HG03064 (cell line): ENCODE measurements around the gene CLEC12A.
"Not testable (repeated sequence)": the region's sequence is repeated elsewhere in the genome, so short reads cannot be mapped to it uniquely, and the experiment has no call there.

Experiments used
- ATAC-seq: cut with Tn5 transposase; IDR thresholded peaks from one replicate; pipeline ENCODE4 v1.9.1; 2021; ENCODE audit warnings: low read depth; ENCODE audit not compliant: unreplicated experiment

The CLEC12A gene

DNA sequence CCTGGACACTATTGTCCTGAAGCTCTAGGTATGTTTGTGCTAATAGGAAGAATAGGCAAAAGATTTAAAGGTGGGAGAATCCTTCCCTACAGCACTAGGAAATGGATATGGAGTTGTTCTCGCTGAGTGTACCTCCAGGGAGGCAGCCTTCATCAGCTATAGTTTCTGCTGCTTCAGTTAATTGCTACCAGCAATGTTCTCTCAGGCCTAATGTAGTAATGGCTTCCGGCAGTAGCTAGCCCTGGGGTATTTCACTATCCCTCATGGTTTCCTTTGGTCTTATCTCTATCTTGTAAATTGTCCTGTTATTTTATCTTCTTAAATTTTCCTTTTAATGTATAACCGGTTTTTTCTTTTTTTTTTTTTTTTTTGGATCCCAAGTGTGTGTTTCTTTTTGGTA is 9.3 kb upstream of the CLEC12A start:
- ATAC-seq = no peak

DNA sequence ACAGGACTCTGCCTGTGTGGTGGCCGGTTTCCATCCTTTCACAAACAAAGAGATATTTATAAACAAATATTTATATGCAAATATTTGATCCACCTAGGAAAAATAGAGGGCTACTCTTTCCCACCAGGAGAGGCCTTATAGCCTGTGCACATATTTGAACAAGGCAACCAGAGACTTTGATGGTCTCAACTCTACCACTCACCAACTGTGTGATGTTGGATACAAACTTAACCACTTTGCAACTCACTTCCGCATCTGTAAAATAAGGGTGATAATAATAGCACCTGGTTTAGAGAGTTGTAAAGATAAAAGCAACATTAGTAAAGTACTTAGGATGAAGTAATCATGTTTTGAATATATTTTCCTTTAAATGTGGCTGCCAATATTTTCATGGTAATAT is 1.5 kb upstream of the CLEC12A start:
- no peak for ATAC-seq

DNA sequence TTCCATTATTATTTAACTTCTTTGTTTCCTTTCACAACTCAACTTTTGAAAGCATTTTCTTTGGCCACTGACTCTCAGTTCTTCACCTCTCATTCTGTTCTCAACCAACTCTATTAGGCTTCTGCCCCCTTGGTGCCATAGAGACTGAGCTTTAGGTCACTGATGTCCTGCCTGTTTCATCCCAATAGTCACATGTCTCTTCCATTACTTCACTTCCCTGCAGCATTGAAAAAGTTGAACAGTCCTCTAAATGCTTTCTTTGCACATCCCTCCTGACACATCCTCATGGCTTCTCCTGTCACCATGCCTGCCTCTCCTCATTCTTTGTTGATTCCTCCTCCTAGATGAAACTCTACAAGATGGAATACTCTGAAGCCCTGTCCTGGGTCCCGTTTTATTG is 2.7 kb downstream of the CLEC12A start:
- ATAC-seq = no peak

DNA sequence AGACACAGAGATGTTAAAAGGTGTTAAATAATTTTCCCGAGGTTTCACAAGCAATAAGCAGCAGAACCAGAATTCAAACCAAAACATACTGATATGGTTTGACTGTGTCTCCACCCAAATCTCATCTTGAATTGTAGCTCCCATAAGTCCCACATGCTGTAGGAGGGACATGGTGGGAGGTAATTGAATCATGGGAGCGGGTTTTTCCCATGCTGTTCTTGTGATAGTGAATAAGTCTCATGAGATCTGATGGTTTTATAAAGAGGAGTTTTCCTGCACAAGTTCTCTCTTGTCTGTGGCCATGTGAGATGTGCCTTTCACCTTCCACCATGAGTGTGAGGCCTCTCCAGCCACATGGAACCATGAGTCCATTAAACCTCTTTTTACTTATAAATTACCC is 3.5 kb downstream of the CLEC12A start:
- not testable (repeated sequence) for ATAC-seq

DNA sequence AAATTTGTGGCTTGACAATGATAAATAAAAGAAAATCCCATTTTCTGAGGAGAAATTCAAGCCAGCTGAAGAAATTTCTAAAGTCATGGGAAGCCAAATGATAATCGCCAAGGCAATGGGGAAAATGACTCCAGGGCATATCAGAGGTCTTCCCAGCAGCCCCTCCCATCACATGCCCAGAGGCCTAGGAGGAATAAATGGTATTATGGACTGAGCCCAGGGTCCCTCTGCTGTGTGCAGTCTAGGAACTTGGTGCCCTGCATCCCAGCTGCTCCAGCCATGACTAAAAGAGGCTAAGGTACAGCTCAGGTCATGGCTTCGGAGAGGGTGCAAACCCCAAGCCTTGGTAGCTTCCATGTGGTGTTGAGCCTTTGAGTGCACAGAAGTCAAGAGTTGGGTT is 4.4 kb downstream of the CLEC12A start:
- ATAC-seq = no peak

DNA sequence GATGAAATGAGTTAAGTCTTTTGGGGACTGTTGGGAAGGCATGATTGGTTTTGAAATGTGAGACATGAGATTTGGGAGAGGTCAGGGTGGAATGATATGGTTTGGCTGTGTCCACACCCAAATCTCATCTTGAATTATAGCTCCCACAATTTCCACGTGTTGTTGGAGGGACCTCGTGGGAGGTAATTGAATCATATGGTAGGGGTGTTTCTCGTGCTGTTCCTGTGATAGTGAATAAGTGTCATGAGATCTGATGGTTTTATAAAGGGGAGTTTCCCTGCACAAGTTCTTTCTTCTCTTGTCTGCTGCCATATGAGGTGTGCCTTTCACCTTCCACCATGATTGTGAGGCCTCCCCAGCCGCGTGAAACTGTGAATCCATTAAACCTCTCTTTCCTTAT is 5.4 kb downstream of the CLEC12A start:
- not testable (repeated sequence) for ATAC-seq

DNA sequence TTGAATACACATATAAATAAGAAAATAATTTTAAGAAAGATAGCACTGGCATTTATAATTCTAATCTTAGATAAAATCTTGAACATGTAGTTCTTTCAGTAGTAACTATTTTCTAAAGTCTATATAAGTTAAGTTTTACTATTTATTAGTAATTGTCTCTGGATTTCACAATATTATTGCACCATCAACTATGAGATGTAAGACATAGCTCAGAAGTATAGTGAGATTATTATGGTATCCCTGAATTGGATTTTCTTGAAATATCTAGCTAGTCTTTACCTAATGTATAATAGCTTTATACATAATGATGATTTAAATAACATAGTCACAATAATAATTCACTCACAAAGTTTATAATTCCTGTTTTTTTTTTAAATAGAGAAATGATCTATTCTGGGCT is 6.7 kb downstream of the CLEC12A start:
- ATAC-seq = no peak

DNA sequence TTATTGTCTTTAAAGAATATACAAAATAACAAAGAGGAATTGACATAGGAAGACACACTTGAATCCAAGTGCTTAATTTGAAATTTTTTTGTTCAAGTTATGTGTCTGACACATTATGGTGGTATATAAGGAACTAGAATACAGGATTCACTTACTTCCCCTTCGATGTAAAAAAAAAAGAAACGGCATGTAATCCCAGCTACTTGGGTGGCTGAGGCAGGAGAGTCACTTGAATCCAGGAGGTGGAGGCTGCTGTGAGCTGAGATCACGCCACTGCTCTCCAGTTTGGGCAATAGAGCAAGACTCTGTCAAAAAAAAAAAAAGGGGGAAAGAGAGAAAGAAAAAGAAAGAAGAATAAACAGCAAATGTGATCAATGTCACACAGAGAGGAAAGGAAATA is 8.9 kb downstream of the CLEC12A start:
- ATAC-seq = no peak

DNA sequence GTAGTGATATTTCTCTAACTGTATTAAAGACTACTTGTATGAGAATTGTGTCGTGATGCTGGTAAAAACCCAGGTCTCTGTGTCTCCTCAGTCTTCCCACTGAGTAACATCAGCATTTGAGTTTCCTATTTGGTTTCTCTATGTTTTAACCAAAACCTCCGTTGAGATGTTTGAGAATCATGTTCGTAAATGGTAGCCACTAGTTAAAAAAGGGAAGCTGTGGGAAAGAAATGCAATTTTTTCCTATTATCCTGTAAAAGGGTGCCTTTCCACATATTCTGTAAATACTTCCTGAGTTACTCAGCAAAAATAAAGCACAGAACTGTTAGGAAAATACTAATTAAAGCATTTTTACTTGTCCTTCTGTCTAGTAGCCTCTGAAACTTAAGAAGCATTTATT is 20.7 kb downstream of the CLEC12A start:
- no peak for ATAC-seq

DNA sequence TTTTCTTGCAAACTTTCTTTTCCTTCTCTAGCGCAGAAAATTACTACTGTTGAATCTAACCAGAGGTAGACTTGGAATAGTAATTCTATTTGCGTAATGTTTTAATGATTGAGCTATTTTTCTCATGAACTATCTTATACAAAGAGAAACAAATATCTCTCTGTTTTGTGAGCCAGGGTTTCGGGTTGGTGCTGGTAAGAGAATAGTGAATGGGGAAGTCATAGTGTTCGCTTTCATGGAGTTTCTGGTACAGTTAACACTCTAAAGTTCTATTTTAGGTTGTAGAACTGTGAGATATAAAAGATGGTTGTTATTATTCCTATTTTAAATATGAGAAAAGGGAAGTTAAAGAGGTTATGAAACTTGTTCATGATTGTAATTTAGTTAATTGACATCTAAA is 21.1 kb downstream of the CLEC12A start:
- no peak for ATAC-seq

DNA sequence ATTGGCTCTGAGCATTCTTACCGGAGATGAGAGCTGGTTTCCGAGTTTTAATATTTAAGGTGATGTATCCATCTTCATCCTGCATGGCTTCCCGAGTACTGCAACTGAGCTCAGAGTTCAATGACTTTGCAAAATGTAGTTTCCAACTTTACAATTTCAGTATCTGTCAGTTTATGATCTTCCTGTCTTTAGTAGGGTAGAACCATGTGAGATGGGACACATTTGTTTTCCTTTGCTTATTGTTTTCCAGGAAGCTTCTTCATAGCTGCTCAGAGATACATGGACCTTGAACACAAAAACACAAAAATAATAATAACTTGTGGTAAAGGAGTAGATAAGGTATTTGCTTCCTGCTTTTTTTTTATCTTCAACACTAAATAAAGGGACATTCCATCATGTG is 27.8 kb downstream of the CLEC12A start, which contains the start of gene CLEC1B:
TSS of gene CLEC1B (minus strand) at position 106 of the 400 bp plus-strand sequence. CDS start at position 85, 21 bp downstream.
- ATAC-seq = no peak

DNA sequence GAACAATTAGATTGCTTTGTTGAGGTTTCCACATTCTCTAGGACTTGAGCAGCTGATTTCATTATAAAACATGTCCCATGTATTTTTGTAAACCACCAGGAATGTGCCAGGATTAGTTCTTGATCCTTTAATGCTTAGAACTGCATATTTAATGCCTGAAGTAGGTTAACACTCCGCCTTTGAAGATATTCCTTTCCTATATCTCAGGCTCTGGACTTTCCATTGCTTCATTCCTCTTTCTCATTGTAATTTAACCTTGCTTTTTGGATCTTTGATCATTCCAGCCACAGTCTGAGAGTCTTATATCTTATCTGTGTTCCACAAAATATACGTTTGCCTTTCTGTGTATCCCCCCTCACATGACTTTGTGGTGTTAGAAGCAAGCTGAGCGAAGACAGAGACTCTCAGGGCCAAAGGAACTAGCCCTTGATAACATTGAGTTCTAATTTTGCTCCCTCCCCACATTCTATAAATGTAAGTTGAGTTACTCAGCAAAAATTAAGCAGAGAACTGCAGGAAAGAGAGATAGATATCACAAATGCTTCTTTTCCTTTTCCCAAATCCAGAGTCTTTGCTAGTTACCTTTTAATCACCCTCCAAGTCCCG is 30.1 kb downstream of the CLEC12A start:
- no peak for ATAC-seq

DNA sequence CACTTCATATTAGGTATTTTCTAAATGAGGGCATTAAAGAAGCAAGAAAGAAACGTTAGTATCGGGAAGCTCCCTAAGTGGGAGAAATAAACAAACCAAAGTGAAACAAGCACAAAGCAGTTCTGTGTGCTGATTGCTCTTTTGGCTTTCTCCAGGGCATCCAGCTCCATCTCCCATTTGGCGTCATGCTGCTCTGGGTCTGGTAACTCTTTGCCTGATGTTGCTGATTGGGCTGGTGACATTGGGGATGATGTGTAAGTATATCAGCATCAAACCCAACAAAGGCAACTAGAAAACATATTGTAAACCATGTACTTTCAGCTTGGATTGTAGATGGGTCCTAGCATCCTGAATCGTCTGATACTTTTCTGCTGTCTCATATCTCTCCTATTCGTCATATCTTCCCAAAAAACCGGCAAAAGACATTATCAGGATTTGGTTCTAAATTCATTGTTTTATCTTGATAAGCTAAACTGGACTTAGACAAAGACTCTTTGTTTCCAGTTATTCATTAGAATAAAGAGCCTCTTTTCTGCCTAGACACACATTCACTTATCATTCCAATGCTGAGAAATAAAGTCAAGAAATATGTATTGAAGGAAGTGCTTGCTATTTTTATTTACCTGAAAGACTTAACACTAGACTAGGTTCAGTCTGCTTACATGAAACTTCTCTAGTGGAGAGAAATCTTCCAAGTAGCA is 41.6 kb downstream of the CLEC12A start:
- ATAC-seq = no peak

DNA sequence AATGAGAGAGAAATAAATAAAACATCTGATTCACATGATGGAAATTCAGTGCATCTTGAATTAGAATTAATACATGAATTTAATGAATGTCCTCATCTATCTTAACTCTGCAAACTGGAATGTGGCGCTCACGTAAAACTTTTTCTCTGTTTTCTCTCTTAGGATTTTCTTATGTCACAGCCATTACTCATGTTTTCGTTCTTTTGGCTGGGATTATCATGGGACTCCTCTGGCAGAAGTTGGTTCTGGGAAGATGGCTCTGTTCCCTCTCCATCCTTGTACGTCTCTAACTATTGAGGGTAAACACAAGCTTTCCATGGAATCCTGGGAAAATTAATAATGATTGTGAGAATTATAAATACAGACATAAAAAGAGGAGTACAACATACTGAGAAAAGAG is 44.2 kb downstream of the CLEC12A start:
- no peak for ATAC-seq

DNA sequence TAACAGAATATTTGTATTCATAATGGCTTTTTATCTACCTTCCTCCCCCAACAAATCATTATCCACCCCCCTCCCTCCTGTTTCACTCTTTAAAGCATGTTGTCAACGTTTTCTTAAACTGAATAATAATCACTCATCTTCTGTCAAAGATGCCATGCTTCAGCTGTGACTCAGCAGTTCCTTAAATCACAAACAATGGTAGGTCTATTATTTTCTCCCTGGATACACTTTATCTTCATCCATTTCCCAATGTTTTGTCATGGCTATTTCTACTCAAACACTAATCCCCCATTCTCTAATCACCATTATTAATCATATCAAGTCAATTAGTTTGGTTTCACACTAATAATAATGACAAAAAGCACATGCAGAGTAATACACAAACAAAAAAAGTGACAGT is 45.7 kb downstream of the CLEC12A start:
- ATAC-seq = no peak

DNA sequence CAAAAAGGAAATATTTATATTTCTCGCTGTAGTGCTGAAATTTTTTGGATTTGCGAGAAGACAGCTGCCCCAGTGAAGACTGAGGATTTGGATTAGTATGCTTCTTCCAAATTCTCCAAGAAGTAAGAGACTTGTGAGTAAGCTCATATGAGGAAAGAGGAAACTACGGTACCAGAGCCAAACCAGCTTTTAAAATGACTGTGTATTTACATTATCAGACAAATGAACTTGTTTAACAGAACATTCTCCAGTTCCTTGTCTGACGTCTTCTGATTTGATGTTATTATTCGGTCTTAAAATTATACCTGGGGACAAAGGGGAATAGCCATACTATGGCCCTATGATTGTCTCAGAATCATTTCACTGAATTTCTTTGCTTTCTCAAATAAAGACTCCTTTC is 47.2 kb downstream of the CLEC12A start:
- ATAC-seq = no peak

DNA sequence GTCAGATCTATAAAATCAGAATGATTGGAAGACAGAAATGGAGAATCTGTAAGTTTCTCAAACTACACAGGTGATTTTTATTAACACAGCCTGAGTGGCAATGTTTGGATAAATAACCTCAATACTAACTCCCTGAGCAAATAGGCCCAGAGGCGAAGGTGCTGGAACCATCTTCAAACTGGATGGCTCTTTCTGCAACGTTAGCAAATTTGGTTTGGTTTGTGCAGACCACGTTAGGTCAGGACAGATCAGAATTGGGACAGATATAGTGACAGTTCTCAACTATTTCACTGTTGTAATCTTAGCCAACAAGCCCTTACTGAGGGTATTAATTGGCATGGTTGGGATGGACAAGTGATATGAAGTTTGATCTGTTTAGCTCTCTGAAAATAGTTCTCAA is 50.1 kb downstream of the CLEC12A start:
- ATAC-seq = no peak

DNA sequence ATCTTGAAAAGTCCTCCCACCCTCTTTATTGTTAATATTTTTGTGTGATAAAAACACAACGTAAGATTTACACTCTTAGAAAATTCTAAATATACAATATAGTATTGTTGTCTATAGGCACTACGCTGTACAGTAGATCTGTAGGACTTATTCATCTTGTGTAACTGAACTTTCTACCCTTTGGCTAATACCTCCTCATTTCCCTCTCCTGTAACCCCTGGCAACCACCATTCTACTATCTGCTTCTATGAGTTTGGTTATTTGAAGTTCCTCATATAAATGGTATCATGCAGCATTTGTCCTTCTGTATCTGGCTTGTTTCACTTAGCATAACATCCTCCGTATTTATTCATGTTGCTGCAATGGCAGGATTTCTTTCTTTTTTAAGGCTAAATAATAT is 54.0 kb downstream of the CLEC12A start:
- ATAC-seq = no peak

DNA sequence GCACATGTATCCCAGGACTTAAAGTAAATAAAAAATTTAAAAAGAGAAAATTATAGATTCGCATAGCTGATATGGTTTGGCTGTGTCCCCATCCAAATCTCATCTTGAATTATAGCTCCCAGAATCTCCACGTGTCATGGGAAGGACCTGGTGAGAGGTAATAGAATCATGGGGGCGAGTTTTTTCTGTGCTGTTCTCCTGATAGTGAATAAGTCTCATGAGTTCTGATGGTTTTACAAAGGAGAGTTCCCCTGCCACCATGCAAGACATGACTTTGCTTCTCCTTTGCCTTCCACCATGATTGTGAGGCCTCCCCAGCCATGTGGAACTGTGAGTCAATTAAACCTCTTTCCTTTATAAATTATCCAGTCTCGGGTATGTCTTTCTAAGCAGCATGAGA is 55.5 kb downstream of the CLEC12A start:
- ATAC-seq = not testable (repeated sequence)

DNA sequence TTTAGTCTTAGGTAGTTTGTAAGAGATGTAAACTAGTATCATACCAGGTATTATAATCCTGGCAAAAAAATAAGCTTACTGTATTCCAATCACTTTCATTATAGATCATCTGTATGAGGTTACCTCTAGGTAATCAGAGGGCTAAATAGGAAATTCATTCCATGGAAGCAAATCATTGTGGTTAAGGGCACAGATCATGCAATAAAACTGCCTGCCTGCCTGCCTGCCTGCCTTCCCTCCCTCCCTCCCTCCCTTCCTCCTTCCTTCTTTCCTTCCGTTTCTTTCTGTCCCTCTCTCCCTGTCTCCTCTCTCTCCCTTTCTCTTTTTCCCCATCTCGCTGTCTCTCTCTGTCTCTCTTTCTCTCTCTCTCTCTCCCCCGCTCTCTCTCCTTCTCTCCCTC is 56.1 kb downstream of the CLEC12A start:
- no peak for ATAC-seq

DNA sequence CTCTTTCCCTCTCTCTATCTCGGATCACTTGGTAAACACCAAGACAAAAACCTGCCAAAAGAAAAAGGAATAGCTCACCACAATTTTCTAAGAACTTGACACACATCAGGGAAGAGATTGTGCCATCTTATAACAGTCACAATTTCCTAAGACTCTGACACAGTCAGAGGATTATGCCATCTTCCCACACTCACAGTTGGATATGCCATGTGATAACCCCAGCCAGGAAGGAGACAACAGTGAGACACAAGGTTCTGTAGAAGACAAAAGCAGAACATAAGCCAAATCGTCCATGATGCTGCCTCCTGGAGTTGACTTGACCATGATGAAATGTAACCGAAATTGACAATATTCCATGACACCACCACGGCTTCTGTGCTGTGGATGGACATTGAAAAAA is 56.5 kb downstream of the CLEC12A start:
- no peak for ATAC-seq

DNA sequence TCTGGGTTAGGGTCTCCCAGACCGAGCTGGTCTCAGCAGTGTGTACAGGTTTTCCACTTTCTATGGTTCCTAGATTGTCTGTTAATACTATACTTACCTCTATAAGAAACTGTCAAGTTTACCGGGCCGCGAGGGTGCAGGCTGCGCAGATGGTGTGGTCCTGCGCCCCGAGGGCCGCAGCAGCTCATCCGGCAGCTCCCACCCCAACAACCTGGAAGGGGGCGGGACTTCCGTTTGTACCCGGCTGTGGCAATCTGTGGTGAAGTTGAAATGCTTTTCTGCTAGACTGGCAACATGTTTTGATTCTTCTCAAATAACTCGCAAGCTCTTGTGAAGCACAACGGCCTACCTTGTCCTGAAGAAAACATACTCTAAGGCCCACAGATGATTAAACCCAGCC is 59.2 kb downstream of the CLEC12A start, which contains the start of gene CLEC9A:
TSS of gene CLEC9A (plus strand) at position 237 of the 400 bp plus-strand sequence. CDS start 22,006 bp downstream, outside the sequence.
- ATAC-seq = no peak
